Lower lobe of right lung (tissue), 2 donors: ENCODE data around the gene GALNT17. TPM values are rescaled to one million over a fixed set of nuclear protein-coding genes. Genes with fewer than 3 reads are reported as not detected.

Experiments used
- ATAC-seq, 2 donors: fragments of 200-7000 bp; cut with Tn5 transposase; one replicate each; pipeline ENCODE4 v1.9.1; 2020 to 2022; ENCODE audit warnings: mild to moderate bottlenecking in 2 of 2, moderate library complexity in 2 of 2
- DNase-seq: peaks from one replicate; pipeline ENCODE4 v3.0.0-alpha.2; 2020
- H3K27ac ChIP-seq: fragments of 200-600 bp; one replicate; pipeline ENCODE4 v1.8.0; 2022
- H3K27me3 ChIP-seq: fragments of 200-600 bp; one replicate; pipeline ENCODE4 v1.8.0; 2022; ENCODE audit warnings: low read depth
- H3K36me3 ChIP-seq: fragments of 200-600 bp; one replicate; pipeline ENCODE4 v1.8.0; 2022; ENCODE audit warnings: mild to moderate bottlenecking
- H3K4me1 ChIP-seq: fragments of 200-600 bp; one replicate; pipeline ENCODE4 v1.8.0; 2022
- H3K4me3 ChIP-seq: fragments of 200-600 bp; one replicate; pipeline ENCODE4 v1.8.0; 2022; ENCODE audit warnings: mild to moderate bottlenecking
- H3K9me3 ChIP-seq: fragments of 200-600 bp; one replicate; pipeline ENCODE4 v1.8.0; 2022
- intact Hi-C: fragments of 100-400 bp; cut with DNase I; formaldehyde crosslinking; loops from one replicate; pipeline ENCODE4 v1.11.0; 2022
- total RNA-seq: library from RNA; stranded (reverse); fragmentation: NEBNext Ultra II Directional; extraction: Animal tissue kit (Norgen Biotek cat#: 25700); gene quantifications from one replicate; pipeline ENCODE4 v1.2.1, GENCODE V29; 2021
- TF ChIP-seq, protein P1 (sequence below): fragments of 200-600 bp; IDR thresholded peaks from one replicate; pipeline ENCODE4 v1.8.0; 2022; ENCODE audit warnings: antibody characterized with exemption, mild to moderate bottlenecking
- donor health status: DM: no; HTN: yes; CAD: no; lungs with severe emphysema.

Gene GALNT17
- total RNA-seq, 1 donor from 2014 or later = 6.6 TPM

DNA sequence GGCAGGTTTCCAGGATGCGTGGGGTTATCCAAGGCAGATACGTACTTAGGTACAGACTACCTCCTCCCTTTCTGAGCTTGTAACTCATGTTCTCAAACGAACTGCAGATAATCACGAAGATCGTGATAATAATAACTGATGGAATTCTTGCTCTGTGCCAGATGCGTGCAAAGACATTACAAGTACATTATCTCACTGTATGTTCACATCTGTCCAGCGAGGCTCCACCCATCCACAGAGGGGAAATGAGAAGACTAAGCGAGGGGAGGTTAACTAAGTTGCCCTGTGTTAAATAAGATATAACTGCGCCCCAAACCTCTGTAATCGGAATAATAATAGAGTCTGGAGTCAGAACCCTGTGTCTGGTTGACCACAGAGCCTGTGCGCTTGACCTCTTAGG, 1.9 kb downstream of the GALNT17 start:
- Histone ChIP-seq H3K27ac (no peak overlapping the region), H3K27me3 (peaks cover 23% of the 10 kb centered on the region), H3K9me3 (no peaks in the 10 kb centered on the region), H3K4me3 (peak overlapping the region; percentile 52), H3K36me3 (no peaks in the 10 kb centered on the region), H3K4me1 (peaks cover 9% of the 10 kb centered on the region)
- intact Hi-C loops = no loop called here
- TF ChIP-seq, protein P1, sequence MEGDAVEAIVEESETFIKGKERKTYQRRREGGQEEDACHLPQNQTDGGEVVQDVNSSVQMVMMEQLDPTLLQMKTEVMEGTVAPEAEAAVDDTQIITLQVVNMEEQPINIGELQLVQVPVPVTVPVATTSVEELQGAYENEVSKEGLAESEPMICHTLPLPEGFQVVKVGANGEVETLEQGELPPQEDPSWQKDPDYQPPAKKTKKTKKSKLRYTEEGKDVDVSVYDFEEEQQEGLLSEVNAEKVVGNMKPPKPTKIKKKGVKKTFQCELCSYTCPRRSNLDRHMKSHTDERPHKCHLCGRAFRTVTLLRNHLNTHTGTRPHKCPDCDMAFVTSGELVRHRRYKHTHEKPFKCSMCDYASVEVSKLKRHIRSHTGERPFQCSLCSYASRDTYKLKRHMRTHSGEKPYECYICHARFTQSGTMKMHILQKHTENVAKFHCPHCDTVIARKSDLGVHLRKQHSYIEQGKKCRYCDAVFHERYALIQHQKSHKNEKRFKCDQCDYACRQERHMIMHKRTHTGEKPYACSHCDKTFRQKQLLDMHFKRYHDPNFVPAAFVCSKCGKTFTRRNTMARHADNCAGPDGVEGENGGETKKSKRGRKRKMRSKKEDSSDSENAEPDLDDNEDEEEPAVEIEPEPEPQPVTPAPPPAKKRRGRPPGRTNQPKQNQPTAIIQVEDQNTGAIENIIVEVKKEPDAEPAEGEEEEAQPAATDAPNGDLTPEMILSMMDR = no peak
- ATAC-seq (no peak), DNase-seq (no peak)

DNA sequence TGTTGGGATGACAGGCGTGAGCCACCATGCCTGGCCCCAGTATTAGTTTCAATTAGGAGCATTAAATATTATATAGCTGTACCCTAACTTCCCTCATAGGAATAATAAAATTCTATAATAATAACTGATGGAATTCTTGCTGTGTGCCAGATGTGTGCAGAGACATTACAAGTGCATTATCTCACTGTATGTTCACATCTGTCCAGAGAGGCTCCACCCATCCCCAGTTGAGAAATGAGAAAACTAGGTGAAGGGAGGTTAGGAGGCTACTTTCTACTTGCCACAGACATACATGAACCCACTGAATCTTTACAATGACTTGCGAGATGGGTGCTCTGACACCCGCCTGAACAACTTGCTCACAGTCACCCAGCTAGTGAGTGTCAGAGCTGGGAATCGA, 3.2 kb downstream of the GALNT17 start:
- ATAC-seq (no peak), DNase-seq (no peak)
- Histone ChIP-seq H3K4me3 (no peak overlapping the region), H3K27ac (no peak overlapping the region), H3K9me3 (no peaks in the 10 kb centered on the region), H3K36me3 (no peaks in the 10 kb centered on the region), H3K27me3 (peaks cover 23% of the 10 kb centered on the region), H3K4me1 (peaks cover 5% of the 10 kb centered on the region)
- intact Hi-C loops = no loop called here
- TF ChIP-seq, protein P1 = no peak

DNA sequence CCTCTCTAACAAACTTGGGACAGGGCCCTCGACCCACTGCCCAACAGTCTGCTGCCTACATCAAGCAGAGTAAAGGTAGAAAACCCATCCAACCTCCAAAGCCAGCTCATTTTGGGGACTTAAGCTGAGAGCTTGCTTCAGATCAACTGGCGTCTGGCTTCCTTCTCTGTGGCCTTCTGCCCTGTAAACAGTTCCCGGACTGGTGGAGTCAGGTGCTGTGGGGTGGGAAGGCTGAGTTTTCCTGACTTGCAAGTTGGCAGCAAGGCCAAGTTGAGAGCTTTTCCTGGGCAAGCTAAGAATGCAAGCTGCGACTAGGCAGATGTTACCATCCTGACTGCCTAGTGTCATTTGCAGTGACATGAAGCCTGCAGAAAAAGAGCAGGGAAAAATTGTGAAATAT, 3.7 kb downstream of the GALNT17 start:
- Histone ChIP-seq H3K4me3 (no peak overlapping the region), H3K9me3 (no peaks in the 10 kb centered on the region), H3K4me1 (no peaks in the 10 kb centered on the region), H3K27me3 (peaks cover 23% of the 10 kb centered on the region), H3K27ac (no peak overlapping the region), H3K36me3 (no peaks in the 10 kb centered on the region)
- intact Hi-C loops = no loop called here
- TF ChIP-seq, protein P1 = no peak
- ATAC-seq (no peak), DNase-seq (no peak)

DNA sequence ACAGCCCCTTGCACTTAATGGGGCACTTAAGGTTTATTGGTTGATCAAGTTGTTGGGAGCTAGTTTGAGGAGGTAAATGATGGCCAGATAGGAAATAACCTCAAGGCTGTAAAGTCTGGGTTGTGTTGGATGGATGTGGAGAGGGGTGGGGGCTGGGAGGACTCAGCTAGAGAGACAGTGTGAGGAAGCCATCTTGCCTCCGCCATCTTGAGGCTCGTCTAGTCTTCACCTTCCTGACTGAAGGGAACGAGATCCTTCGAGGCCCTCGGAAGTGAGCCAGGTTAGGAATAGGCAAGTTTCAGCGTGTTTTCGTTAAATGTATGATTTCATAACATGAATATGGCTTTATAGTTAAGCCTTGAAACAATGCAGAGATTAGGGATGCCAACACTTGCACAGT, 5.5 kb downstream of the GALNT17 start:
- H3K4me3 ChIP-seq = no peak overlapping the region
- H3K27ac ChIP-seq = no peak overlapping the region
- no peaks in the 10 kb centered on the region for H3K4me1 ChIP-seq
- DNase-seq (no peak), ATAC-seq (no peak)
- H3K36me3 ChIP-seq = no peaks in the 10 kb centered on the region
- TF ChIP-seq, protein P1 = no peak
- intact Hi-C loops = no loop called here
- peaks cover 11% of the 10 kb centered on the region for H3K27me3 ChIP-seq
- no peaks in the 10 kb centered on the region for H3K9me3 ChIP-seq

DNA sequence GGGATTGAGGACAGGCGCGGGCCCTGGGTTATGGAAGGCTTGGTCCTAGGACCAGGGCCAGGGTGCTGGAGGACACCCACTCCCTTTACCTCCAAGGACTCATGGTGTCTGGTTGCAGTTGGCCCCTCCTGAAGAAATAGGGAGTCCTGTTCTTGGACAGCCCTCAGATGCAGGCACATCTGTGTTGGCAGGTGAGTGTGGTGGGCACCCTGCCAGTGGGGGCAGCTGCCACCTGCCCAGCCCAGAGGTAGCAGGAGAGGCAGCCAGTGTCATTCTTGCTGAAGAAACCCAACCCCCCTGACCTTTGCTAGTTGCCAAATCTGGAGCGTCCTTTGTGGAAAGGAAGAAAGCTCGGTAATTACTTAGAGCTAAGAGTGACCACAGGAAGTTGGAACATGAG, 8.3 kb downstream of the GALNT17 start:
- TF ChIP-seq, protein P1 = no peak
- Histone ChIP-seq H3K4me1 (no peaks in the 10 kb centered on the region), H3K9me3 (no peaks in the 10 kb centered on the region), H3K27ac (no peak overlapping the region), H3K36me3 (no peaks in the 10 kb centered on the region), H3K4me3 (no peak overlapping the region), H3K27me3 (no peaks in the 10 kb centered on the region)
- ATAC-seq = no peak
- intact Hi-C loops = no loop called here
- DNase-seq = no peak

DNA sequence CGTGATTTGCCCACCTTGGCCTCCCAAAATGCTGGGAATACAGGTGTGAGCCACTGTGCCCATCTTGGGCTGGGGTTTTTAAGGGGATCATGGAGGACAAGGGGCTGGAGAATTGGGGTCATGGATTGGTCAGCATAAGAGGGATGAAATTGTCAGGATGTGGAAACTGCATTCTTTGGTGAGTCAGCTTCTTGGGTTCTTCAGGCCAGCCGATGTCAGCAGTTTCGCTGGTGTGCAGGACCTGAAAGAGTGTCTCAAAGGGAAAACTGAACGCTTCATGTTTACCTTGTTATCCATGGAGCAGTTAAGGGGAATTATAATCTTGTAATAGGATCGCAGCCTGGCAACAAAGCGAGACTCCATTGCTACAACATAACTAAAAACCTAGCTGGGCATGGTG, 13.0 kb downstream of the GALNT17 start:
- no peak overlapping the region for H3K4me3 ChIP-seq
- H3K27me3 ChIP-seq = no peaks in the 10 kb centered on the region
- TF ChIP-seq, protein P1 = no peak
- no peaks in the 10 kb centered on the region for H3K4me1 ChIP-seq
- no peaks in the 10 kb centered on the region for H3K36me3 ChIP-seq
- no peak for ATAC-seq
- intact Hi-C loops = no loop called here
- H3K9me3 ChIP-seq = no peaks in the 10 kb centered on the region
- no peak overlapping the region for H3K27ac ChIP-seq
- no peak for DNase-seq
